Kidney epithelial cell (primary cell): Measurements from ENCODE around the gene UGT1A10. TPM values are rescaled to one million over a fixed set of nuclear protein-coding genes. Genes with fewer than 3 reads are reported as not detected.

Experiments
- DNase-seq: peaks from one replicate; pipeline ENCODE4 v3.0.0-alpha.2; 2010; ENCODE audit warnings: low read depth
- H3K27me3 ChIP-seq: 2 replicates; pipeline ENCODE4 v1.6.0; 2011; ENCODE audit warnings: low read length; ENCODE audit not compliant: control insufficient read depth, insufficient read depth
- H3K36me3 ChIP-seq: 2 replicates; pipeline ENCODE4 v1.5.1; 2011; ENCODE audit warnings: low read length; ENCODE audit not compliant: control insufficient read depth, insufficient read depth
- H3K4me3 ChIP-seq: 2 replicates; pipeline ENCODE4 v1.5.1; 2011; ENCODE audit warnings: low read depth, mild to moderate bottlenecking, control low read depth, low read length
- CTCF ChIP-seq: IDR thresholded peaks from 2 replicates; pipeline ENCODE4 v1.5.1; 2011; ENCODE audit warnings: mild to moderate bottlenecking, moderate library complexity, low read length, control low read depth, inconsistent platforms; ENCODE audit not compliant: insufficient read depth, poor library complexity, severe bottlenecking
- total RNA-seq: library from RNA; depleted of rRNA; stranded (reverse); fragments of >200 nt; gene quantifications from 2 replicates; pipeline ENCODE4 v1.2.3, GENCODE V29; 2015

UGT1A10 gene
- total RNA-seq, 1 donor from 2014 or later: not detected

- H3K36me3 ChIP-seq: no peaks in the 10 kb centered on the region
- TF ChIP-seq CTCF: no peak
- no peak overlapping the region for H3K4me3 ChIP-seq
- H3K27me3 ChIP-seq: no peaks in the 10 kb centered on the region
- no peak for DNase-seq
Observed at GRCh38 chr2:233684640-233685039, 48.4 kb downstream of the UGT1A10 start.

- DNase-seq: no peak
- H3K27me3 ChIP-seq: no peaks in the 10 kb centered on the region
- no peak overlapping the region for H3K4me3 ChIP-seq
- no peaks in the 10 kb centered on the region for H3K36me3 ChIP-seq
- no peak for TF ChIP-seq CTCF
Observed at GRCh38 chr2:233686928-233687327, 50.7 kb downstream of the UGT1A10 start.

DNA sequence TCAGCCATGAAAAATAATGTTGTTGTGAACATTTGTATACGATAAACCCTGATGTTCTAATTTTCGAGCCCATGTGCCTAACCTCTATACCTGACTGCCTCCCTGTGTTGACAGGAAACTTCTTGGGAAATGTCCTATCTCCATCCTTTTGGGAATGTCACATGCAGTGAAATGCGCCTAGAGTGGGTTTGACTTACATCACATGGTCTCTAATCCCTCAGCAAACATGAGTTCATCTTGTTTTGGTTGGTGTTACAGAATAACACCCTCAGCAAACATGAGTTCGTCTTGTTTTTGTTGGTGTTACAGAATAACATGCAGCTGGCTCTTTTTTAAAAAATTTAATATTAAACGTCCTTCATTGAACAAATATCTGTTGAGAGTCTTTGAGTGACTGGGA, 52.1 kb downstream of the UGT1A10 start:
- Histone ChIP-seq H3K36me3 (no peaks in the 10 kb centered on the region), H3K4me3 (no peak overlapping the region), H3K27me3 (no peaks in the 10 kb centered on the region)
- DNase-seq: no peak
- TF ChIP-seq CTCF: no peak

DNA sequence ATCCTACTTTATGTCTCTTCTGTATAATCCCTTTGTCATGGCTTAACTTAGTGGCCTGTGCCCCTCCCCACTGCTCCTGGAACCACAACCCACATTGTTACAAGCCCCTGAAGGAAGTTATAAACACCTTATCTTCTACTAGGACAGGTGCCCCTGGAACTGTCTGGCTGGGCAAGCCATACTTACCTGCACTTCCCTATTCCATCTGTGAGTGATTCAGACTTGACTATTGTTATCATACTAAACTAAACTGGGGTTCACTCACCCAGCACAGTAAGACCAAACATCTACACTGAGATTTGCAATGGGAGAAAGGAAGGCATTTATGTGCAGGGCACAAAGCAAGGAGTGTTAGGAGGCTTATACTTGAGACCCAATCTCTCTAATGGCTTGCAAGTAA, 52.8 kb downstream of the UGT1A10 start:
- TF ChIP-seq CTCF: no peak
- no peaks in the 10 kb centered on the region for H3K36me3 ChIP-seq
- DNase-seq: no peak
- no peaks in the 10 kb centered on the region for H3K27me3 ChIP-seq
- no peak overlapping the region for H3K4me3 ChIP-seq

GRCh38 chr2:233689501-233689900, 53.3 kb downstream of the UGT1A10 start:
- no peak for TF ChIP-seq CTCF
- Histone ChIP-seq H3K4me3 (no peak overlapping the region), H3K27me3 (no peaks in the 10 kb centered on the region), H3K36me3 (no peaks in the 10 kb centered on the region)
- no peak for DNase-seq

DNA sequence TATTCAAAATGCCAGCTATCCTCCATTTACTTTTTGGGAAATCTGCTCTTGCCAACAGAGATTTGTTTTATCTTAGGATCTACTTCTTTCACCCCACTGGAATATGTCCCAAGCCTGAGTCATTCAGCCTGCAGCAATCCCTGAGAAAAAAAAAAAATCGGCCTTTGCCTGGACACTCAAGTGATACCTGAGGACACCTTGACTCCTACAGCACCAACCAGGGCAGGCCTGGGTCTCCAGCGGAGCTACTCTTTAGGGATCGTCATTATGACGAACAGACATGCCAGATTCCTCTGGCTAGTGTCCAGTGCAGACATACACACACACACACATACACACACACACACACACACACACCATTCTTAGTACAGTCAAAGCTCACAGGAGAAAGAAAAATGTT, 54.2 kb downstream of the UGT1A10 start:
- TF ChIP-seq CTCF: no peak
- H3K4me3 ChIP-seq: no peak overlapping the region
- H3K36me3 ChIP-seq: no peaks in the 10 kb centered on the region
- no peaks in the 10 kb centered on the region for H3K27me3 ChIP-seq
- DNase-seq: peak; percentile 23
